Stimulated activated CD8-positive, alpha-beta memory T cell treated with anti-CD3 and anti-CD28 coated beads, Interleukin-2, amount 100 ng/mL, for 48 hours (primary cell): ENCODE measurements around the gene NACA.
A peak's percentile ranks its signal among the peaks of the same experiment; 100 is the strongest.
"Not testable (repeated sequence)": the region's sequence is repeated elsewhere in the genome, so short reads cannot be mapped to it uniquely, and the experiment has no call there.

Experiments used
- DNase-seq, 2 donors: peaks; one replicate each; pipeline ENCODE4 v3.0.0-alpha.2; 2020; ENCODE audit warnings: low read depth in 2 of 2

Gene NACA

GRCh38 chr12:56724972-56725722 lies at the start of gene NACA:
Gene NACA, minus strand, starts transcription at chr12:56725299. Its CDS starts 778 bp downstream, at chr12:56724521.
- peak; percentile 97 to 98 for DNase-seq

- DNase-seq, result no peak
These were observed 48.0 kb upstream of the NACA start for GRCh38 chr12:56773113-56773512.

- no peak for DNase-seq
These were observed 47.5 kb upstream of the NACA start for GRCh38 chr12:56772625-56773024.

GRCh38 chr12:56769868-56770267 lies 44.8 kb upstream of the NACA start:
- no peak for DNase-seq

- no peak for DNase-seq
These were observed 43.3 kb upstream of the NACA start for GRCh38 chr12:56768424-56768823.

GRCh38 chr12:56766535-56766934 lies 41.4 kb upstream of the NACA start:
- DNase-seq, result no peak

GRCh38 chr12:56763753-56764657 lies 38.9 kb upstream of the NACA start:
- DNase-seq, result no peak

GRCh38 chr12:56761812-56762211 lies 36.7 kb upstream of the NACA start:
- DNase-seq, result no peak

GRCh38 chr12:56760460-56760859 lies 35.4 kb upstream of the NACA start:
- no peak for DNase-seq

GRCh38 chr12:56759263-56759908 lies 34.3 kb upstream of the NACA start:
- no peak for DNase-seq

- DNase-seq, result no peak
These were observed 33.7 kb upstream of the NACA start for GRCh38 chr12:56758728-56759262.

- DNase-seq, result not testable (repeated sequence)
These were observed 32.9 kb upstream of the NACA start for GRCh38 chr12:56757971-56758370.

- no peak for DNase-seq
These were observed 28.5 kb upstream of the NACA start for GRCh38 chr12:56753566-56753965.

- peak; percentile 85 to 88 for DNase-seq
These were observed 26.9 kb upstream of the NACA start, which contains the start of gene PRIM1 for GRCh38 chr12:56751712-56752598. Gene PRIM1, minus strand, starts transcription at chr12:56752323. Its CDS starts 25 bp downstream, at chr12:56752298.

- not testable (repeated sequence) for DNase-seq
These were observed 25.5 kb upstream of the NACA start for GRCh38 chr12:56750596-56750995.

GRCh38 chr12:56749853-56750252 lies 24.8 kb upstream of the NACA start:
- no peak for DNase-seq

GRCh38 chr12:56749359-56749758 lies 24.3 kb upstream of the NACA start:
- no peak for DNase-seq

- no peak for DNase-seq
These were observed 3.2 kb upstream of the NACA start for GRCh38 chr12:56728139-56728861.

- not testable (repeated sequence) for DNase-seq
These were observed 1.1 kb upstream of the NACA start for GRCh38 chr12:56726196-56726675.

GRCh38 chr12:56725723-56726102 lies 614 bp upstream of the NACA start:
- no peak for DNase-seq
